Body of pancreas (tissue), 4 donors: ENCODE data around the gene MICAL1.

Experiments used
- CTCF ChIP-seq, 7 experiments: fragments of 450-650 bp in 4 of 7; fragments of 200-600 bp in 3 of 7; sonication (generic) in 3 of 7; IDR thresholded peaks; one replicate each; pipeline ENCODE4 v1.5.1; 2016 to 2019; ENCODE audit warnings: antibody characterized with exemption in 7 of 7
- POLR2A ChIP-seq, 3 donors: fragments of 450-650 bp; IDR thresholded peaks; one replicate each; pipeline ENCODE4 v1.6.1; 2016; ENCODE audit warnings: antibody characterized with exemption in 3 of 3, mild to moderate bottlenecking in 2 of 3

DNA sequence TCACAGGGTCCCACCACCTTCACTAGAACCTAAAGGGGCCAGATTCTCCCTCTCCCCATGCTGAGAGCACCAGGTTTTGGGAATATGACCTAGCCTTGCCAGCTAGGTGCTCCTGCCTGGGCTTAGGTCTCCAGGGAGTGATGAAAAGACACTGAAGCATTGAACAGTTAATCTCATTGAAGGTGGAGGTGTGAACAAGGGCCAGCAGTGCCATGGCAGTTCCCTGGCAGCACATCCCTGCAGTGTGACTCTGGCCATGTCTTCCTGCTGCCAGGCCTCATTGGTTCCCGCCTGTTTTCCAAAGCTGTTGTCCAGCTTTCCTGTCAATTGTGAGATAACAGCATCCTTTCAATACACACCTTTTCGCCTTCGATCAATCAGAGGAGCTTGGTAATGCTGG is 26.1 kb downstream of the MICAL1 start:
- TF ChIP-seq CTCF (IDR thresholded peaks at IDR 0.05) (no peak), POLR2A (IDR thresholded peaks at IDR 0.05) (no peak)
